Smooth muscle cell (in vitro differentiated cells): ENCODE measurements around the gene PDCD11. TPM values are rescaled to one million over a fixed set of nuclear protein-coding genes. Genes with fewer than 3 reads are reported as not detected.

ENCODE experiments used
- DNase-seq: peaks from one replicate; lab custom pipeline; 2025; ENCODE audit not compliant: unreplicated experiment; lab: John Stamatoyannopoulos, UW
- H2AFZ ChIP-seq: fragments of 200-600 bp; sonication (generic); 2 replicates; pipeline ENCODE4 v1.6.0; 2016; ENCODE audit warnings: antibody characterized with exemption, low read depth, mild to moderate bottlenecking
- H3F3A ChIP-seq: fragments of 200-600 bp; sonication (generic); 2 replicates; pipeline ENCODE4 v1.6.0; 2017; ENCODE audit warnings: antibody characterized with exemption, low read depth
- H3K27ac ChIP-seq: fragments of 200-600 bp; sonication (generic); 2 replicates; pipeline ENCODE4 v1.5.1; 2016; ENCODE audit warnings: low read depth, mild to moderate bottlenecking
- H3K27me3 ChIP-seq: fragments of 200-600 bp; sonication (generic); 2 replicates; pipeline ENCODE4 v1.6.1; 2016; ENCODE audit warnings: low read depth, mild to moderate bottlenecking
- H3K36me3 ChIP-seq: fragments of 200-600 bp; sonication (generic); 2 replicates; pipeline ENCODE4 v1.5.1; 2016; ENCODE audit warnings: low read depth
- H3K4me1 ChIP-seq: fragments of 200-600 bp; sonication (generic); 2 replicates; pipeline ENCODE4 v1.5.1; 2016; ENCODE audit warnings: low read depth
- H3K4me2 ChIP-seq: fragments of 200-600 bp; sonication (generic); 2 replicates; pipeline ENCODE4 v1.6.0; 2016; ENCODE audit warnings: mild to moderate bottlenecking
- H3K4me3 ChIP-seq: fragments of 200-600 bp; sonication (generic); 2 replicates; pipeline ENCODE4 v1.5.1; 2016; ENCODE audit warnings: mild to moderate bottlenecking
- H3K79me2 ChIP-seq: fragments of 200-600 bp; sonication (generic); 2 replicates; pipeline ENCODE4 v1.6.0; 2016; ENCODE audit warnings: low read depth, mild to moderate bottlenecking
- H3K9ac ChIP-seq: fragments of 200-600 bp; sonication (generic); 2 replicates; pipeline ENCODE4 v1.6.0; 2016; ENCODE audit warnings: low read depth
- H3K9me3 ChIP-seq: fragments of 200-600 bp; sonication (generic); replicated peaks from 2 replicates; pipeline ENCODE4 v1.5.1; 2016; ENCODE audit warnings: low read depth
- H4K20me1 ChIP-seq: fragments of 200-600 bp; sonication (generic); 2 replicates; pipeline ENCODE4 v1.6.0; 2016; ENCODE audit warnings: low read depth
- WGBS: methylation state at CpG from one replicate; pipeline ENCODE4 v1.1.7; 2016; ENCODE audit warnings: low lambda C conversion rate; 5-methylcytosine and 5-hydroxymethylcytosine counted together
- polyA plus RNA-seq: library from polyadenylated mRNA; unstranded; fragments of >200 nt; fragmentation: Nextera tagmentation; extraction: Ambion mirVana; gene quantifications from 2 replicates; pipeline ENCODE4 v1.2.1, GENCODE V29; 2016
- total RNA-seq: library from RNA; depleted of rRNA; stranded (reverse); fragments of >200 nt; gene quantifications from 2 replicates; pipeline ENCODE4 v1.2.3, GENCODE V29; 2014
- TF ChIP-seq, protein P1 (sequence below): fragments of 200-600 bp; sonication (generic); IDR thresholded peaks from 2 replicates; pipeline ENCODE4 v1.5.1; 2017; ENCODE audit warnings: borderline replicate concordance, mild to moderate bottlenecking, antibody characterized with exemption; ENCODE audit not compliant: insufficient read depth, poor library complexity, severe bottlenecking

PDCD11 gene
- total and polyA plus RNA-seq, 2 experiments from 2014 or later, result 12.2 to 15.6 TPM

DNA sequence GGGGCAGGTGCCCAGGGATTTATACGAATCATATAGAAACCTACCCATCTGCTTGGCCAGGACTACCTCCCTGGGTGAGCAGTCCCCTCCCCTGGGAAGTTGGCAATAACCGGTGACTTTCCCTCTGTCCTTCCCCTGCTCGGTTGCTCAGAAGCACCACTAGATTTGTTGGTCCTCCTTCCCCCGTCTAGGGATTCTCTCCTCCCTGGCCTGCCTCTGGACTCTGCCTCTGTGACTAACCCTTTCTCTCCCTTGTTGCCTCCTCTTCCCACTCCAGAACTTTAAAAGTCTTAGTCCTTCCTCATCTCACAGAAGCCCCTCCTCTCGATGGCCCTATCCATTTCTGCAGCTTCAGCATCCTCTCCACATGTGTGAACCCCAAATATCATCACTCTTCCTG is 72.8 kb downstream of the PDCD11 start:
- TF ChIP-seq, protein P1, sequence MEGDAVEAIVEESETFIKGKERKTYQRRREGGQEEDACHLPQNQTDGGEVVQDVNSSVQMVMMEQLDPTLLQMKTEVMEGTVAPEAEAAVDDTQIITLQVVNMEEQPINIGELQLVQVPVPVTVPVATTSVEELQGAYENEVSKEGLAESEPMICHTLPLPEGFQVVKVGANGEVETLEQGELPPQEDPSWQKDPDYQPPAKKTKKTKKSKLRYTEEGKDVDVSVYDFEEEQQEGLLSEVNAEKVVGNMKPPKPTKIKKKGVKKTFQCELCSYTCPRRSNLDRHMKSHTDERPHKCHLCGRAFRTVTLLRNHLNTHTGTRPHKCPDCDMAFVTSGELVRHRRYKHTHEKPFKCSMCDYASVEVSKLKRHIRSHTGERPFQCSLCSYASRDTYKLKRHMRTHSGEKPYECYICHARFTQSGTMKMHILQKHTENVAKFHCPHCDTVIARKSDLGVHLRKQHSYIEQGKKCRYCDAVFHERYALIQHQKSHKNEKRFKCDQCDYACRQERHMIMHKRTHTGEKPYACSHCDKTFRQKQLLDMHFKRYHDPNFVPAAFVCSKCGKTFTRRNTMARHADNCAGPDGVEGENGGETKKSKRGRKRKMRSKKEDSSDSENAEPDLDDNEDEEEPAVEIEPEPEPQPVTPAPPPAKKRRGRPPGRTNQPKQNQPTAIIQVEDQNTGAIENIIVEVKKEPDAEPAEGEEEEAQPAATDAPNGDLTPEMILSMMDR, result no peak
- H3K4me1 ChIP-seq, result peaks cover 3% of the 10 kb centered on the region
- no peaks in the 10 kb centered on the region for H3F3A ChIP-seq
- no peak overlapping the region for H3K4me2 ChIP-seq
- H3K36me3 ChIP-seq, result no peaks in the 10 kb centered on the region
- H3K27me3 ChIP-seq, result no peaks in the 10 kb centered on the region
- H4K20me1 ChIP-seq, result no peaks in the 10 kb centered on the region
- no peak overlapping the region for H2AFZ ChIP-seq
- no peak overlapping the region for H3K27ac ChIP-seq
- DNase-seq, result no peak
- H3K9me3 ChIP-seq, result no peaks in the 10 kb centered on the region
- WGBS, result 88% methylated on average over 5 of the region's 5 CpGs
- H3K4me3 ChIP-seq, result no peak overlapping the region
- H3K79me2 ChIP-seq, result no peaks in the 10 kb centered on the region
- H3K9ac ChIP-seq, result no peak overlapping the region

DNA sequence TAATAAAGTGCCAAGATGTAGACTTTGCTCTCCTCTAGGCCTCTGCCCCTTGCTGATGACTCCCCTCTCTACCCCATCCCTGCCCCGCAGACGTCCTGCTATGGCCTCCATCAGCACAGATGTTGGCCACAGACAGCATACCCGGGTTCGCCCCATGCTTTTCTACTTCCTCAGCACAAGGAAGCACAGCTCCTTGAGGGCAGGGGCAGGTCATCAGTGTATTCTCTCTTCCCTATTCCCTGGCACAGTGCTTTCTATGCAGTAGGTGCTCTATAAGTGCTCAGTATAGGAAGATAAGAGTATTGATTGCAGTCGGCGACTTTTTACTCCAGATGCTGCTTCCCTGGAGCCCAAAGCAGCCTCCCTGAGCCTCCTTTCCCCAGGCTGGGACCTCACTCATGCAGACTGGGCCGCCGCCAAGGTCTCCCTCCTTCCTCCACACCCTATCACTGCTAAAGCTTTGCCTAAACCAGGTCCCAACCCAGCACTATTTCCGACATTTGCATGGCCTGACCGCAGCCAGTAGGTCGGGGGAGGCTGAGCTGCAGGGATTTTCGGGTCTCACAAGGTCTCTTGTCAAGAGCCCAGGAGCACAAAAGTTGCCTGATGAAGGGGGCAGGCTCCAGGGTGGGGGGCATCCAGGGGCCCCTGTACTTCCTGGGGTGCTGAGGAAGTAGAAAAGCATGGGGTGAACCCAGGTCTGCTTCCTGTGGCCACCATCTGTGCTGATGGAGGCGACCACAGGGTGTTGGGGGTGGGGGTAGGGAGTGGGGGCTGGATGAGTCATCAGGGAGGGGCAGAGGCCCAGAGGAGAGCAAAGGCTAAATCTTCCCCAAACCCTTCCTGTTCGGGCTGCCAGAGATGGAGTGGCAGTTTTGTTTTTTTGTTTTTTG is 74.6 kb downstream of the PDCD11 start:
- no peak overlapping the region for H2AFZ ChIP-seq
- H3K79me2 ChIP-seq, result no peaks in the 10 kb centered on the region
- WGBS, result 60% methylated on average over 14 of the region's 14 CpGs
- H4K20me1 ChIP-seq, result no peaks in the 10 kb centered on the region
- H3K4me1 ChIP-seq, result peaks cover 3% of the 10 kb centered on the region
- H3K4me3 ChIP-seq, result no peak overlapping the region
- no peaks in the 10 kb centered on the region for H3K27me3 ChIP-seq
- DNase-seq, result no peak
- no peak overlapping the region for H3K9ac ChIP-seq
- no peak overlapping the region for H3K27ac ChIP-seq
- TF ChIP-seq, protein P1, result no peak
- no peaks in the 10 kb centered on the region for H3K36me3 ChIP-seq
- peak overlapping the region; percentile 17 for H3K4me2 ChIP-seq
- no peaks in the 10 kb centered on the region for H3F3A ChIP-seq
- no peaks in the 10 kb centered on the region for H3K9me3 ChIP-seq

DNA sequence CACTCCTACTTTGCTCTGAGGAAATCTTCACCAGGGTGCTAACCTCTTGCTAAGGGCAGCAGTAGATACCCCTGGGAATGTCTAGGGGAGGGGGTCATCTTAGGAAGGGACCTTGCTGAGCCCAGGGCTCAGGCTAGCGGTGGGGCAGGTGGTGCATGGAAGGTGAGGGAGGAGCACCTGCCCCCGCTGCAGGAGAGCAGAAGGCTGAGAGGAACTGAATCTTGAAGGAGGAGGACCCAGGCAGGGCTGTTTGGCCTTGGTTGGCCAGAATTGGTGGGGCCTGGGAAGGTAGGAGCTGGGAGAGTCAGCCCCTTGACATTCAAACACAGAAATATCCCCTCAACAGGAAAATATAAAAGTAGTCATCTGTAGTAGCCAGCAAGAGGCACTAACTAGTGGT is 75.6 kb downstream of the PDCD11 start:
- Histone ChIP-seq H3K4me3 (no peak overlapping the region), H3K27ac (no peak overlapping the region), H3K4me1 (peaks cover 6% of the 10 kb centered on the region), H4K20me1 (no peaks in the 10 kb centered on the region), H3F3A (no peaks in the 10 kb centered on the region), H3K79me2 (no peaks in the 10 kb centered on the region), H3K27me3 (no peaks in the 10 kb centered on the region), H3K4me2 (no peak overlapping the region), H3K36me3 (no peaks in the 10 kb centered on the region), H3K9ac (no peak overlapping the region), H2AFZ (no peak overlapping the region), H3K9me3 (no peaks in the 10 kb centered on the region)
- TF ChIP-seq, protein P1, result no peak
- WGBS, result 88% methylated on average over 2 of the region's 2 CpGs
- no peak for DNase-seq

DNA sequence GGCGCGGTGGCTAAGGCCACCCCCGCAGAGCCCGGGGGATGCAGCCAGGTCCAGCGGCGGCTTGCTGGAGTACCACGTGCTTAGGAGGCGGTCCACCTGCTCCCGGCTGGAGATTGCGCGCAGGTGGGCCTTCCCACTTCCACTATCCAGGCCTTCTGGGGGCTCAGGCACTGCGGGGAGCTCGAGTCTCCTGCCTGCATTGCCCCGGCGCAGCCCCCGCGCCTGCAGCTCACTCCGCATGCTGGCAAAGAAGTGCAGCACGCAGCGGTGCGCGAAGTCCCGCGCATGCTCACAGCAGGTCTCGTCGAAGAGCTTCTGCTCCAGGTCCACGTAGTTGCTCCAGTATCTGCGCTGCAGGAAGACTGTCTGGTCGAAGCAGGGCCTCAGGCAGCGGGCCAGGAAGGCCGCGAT is 76.8 kb downstream of the PDCD11 start:
- Histone ChIP-seq H3K4me3 (no peak overlapping the region), H3K36me3 (no peaks in the 10 kb centered on the region), H3K27me3 (no peaks in the 10 kb centered on the region), H3K4me2 (no peak overlapping the region), H3K27ac (no peak overlapping the region), H3F3A (no peaks in the 10 kb centered on the region), H3K9ac (no peak overlapping the region), H2AFZ (no peak overlapping the region), H3K79me2 (no peaks in the 10 kb centered on the region), H3K4me1 (peaks cover 6% of the 10 kb centered on the region), H3K9me3 (no peaks in the 10 kb centered on the region), H4K20me1 (no peaks in the 10 kb centered on the region)
- TF ChIP-seq, protein P1, result no peak
- no peak for DNase-seq
- 96% methylated on average over 32 of the region's 32 CpGs for WGBS
